Liver (tissue), 9 donors: ENCODE data around the gene CTSE. TPM values are rescaled to one million over a fixed set of nuclear protein-coding genes. Genes with fewer than 3 reads are reported as not detected.

Experiments
- DNase-seq: peaks from one replicate; pipeline ENCODE4 v3.0.0-alpha.2; 2017; ENCODE audit warnings: low spot score
- H3K27ac ChIP-seq, 2 donors: one replicate each; pipeline ENCODE4 v1.7.0; 2013; ENCODE audit warnings: inconsistent platforms in 2 of 2, low read length in 2 of 2, control low read depth in 1 of 2, low read depth in 1 of 2, mild to moderate bottlenecking in 1 of 2
- H3K27me3 ChIP-seq, 4 donors: one replicate each; pipeline versions ENCODE4 v1.6.1 to v1.7.0; 2013; ENCODE audit warnings: low read length in 3 of 4, inconsistent platforms in 1 of 4, mild to moderate bottlenecking in 1 of 4, moderate library complexity in 1 of 4; ENCODE audit not compliant: control insufficient read depth in 4 of 4, insufficient read depth in 4 of 4
- H3K36me3 ChIP-seq, 4 donors: one replicate each; pipeline versions ENCODE4 v1.6.1 to v1.7.0; 2013; ENCODE audit warnings: low read length in 3 of 4, mild to moderate bottlenecking in 3 of 4, low read depth in 1 of 4, moderate library complexity in 1 of 4; ENCODE audit not compliant: control insufficient read depth in 4 of 4, insufficient read depth in 3 of 4
- H3K4me1 ChIP-seq, 4 donors: one replicate each; pipeline versions ENCODE4 v1.6.1 to v1.7.0; 2013; ENCODE audit warnings: low read length in 3 of 4, mild to moderate bottlenecking in 3 of 4, moderate library complexity in 1 of 4; ENCODE audit not compliant: control insufficient read depth in 4 of 4, insufficient read depth in 4 of 4
- H3K4me3 ChIP-seq, 3 donors: one replicate each; pipeline versions ENCODE4 v1.6.1 to v1.7.0; 2013; ENCODE audit warnings: low read length in 3 of 3, control low read depth in 1 of 3, low read depth in 1 of 3, mild to moderate bottlenecking in 1 of 3
- H3K9ac ChIP-seq, 2 donors: one replicate each; pipeline ENCODE4 v1.7.0; 2013; ENCODE audit warnings: low read length in 2 of 2, mild to moderate bottlenecking in 2 of 2, moderate library complexity in 2 of 2, control low read depth in 1 of 2, low read depth in 1 of 2
- H3K9me3 ChIP-seq, 4 donors: one replicate each; pipeline versions ENCODE4 v1.6.1 to v1.7.0; 2013; ENCODE audit warnings: low read length in 3 of 4; ENCODE audit not compliant: control insufficient read depth in 4 of 4
- EGR1 ChIP-seq, 2 donors: IDR thresholded peaks; 2 replicates each; pipeline ENCODE4 v1.6.1; 2016 to 2018; ENCODE audit warnings: antibody characterized with exemption in 2 of 2, low read depth in 2 of 2
- FOXA1 ChIP-seq: IDR thresholded peaks from 2 replicates; pipeline ENCODE4 v1.6.1; 2016; ENCODE audit warnings: antibody characterized with exemption
- FOXA2 ChIP-seq: IDR thresholded peaks from 2 replicates; pipeline ENCODE4 v1.6.1; 2016; ENCODE audit warnings: antibody characterized with exemption
- HNF4A ChIP-seq, 2 donors: conservative IDR thresholded peaks; 2 replicates each; pipeline ENCODE4 v1.6.1; 2016; ENCODE audit warnings: antibody characterized with exemption in 2 of 2, mild to moderate bottlenecking in 2 of 2
- HNF4G ChIP-seq: IDR thresholded peaks from 2 replicates; pipeline ENCODE4 v1.6.1; 2016; ENCODE audit warnings: antibody characterized with exemption
- JUND ChIP-seq, 2 donors: IDR thresholded peaks; 2 replicates each; pipeline ENCODE4 v1.6.1; 2016; ENCODE audit warnings: antibody characterized with exemption in 2 of 2
- MAX ChIP-seq: IDR thresholded peaks from 2 replicates; pipeline ENCODE4 v1.6.1; 2016; ENCODE audit warnings: antibody characterized with exemption
- NR2F2 ChIP-seq: IDR thresholded peaks from 2 replicates; pipeline ENCODE4 v1.6.1; 2016; ENCODE audit warnings: antibody characterized with exemption
- RAD21 ChIP-seq, 2 donors: IDR thresholded peaks; 2 replicates each; pipeline ENCODE4 v1.6.1; 2016; ENCODE audit warnings: antibody characterized with exemption in 2 of 2, mild to moderate bottlenecking in 2 of 2
- REST ChIP-seq: IDR thresholded peaks from 2 replicates; pipeline ENCODE4 v1.6.1; 2016; ENCODE audit warnings: antibody characterized with exemption, mild to moderate bottlenecking
- SP1 ChIP-seq: IDR thresholded peaks from 2 replicates; pipeline ENCODE4 v1.6.1; 2018; ENCODE audit warnings: antibody characterized with exemption, mild to moderate bottlenecking
- TAF1 ChIP-seq: conservative IDR thresholded peaks from 2 replicates; pipeline ENCODE4 v1.6.1; 2016; ENCODE audit warnings: antibody characterized with exemption, mild to moderate bottlenecking
- YY1 ChIP-seq: IDR thresholded peaks from 2 replicates; pipeline ENCODE4 v1.6.1; 2016; ENCODE audit warnings: antibody characterized with exemption, mild to moderate bottlenecking
- ZBTB33 ChIP-seq: IDR thresholded peaks from 2 replicates; pipeline ENCODE4 v1.6.1; 2016; ENCODE audit warnings: antibody characterized with exemption
- WGBS: extraction: QIAGEN DNeasy Blood & Tissue Kit; methylation state at CpG from one replicate; pipeline ENCODE4 v1.1.7; 2013; 5-methylcytosine and 5-hydroxymethylcytosine counted together
- polyA plus RNA-seq, 2 donors: library from polyadenylated mRNA; stranded (reverse) in 1 of 2; unstranded in 1 of 2; fragments of 200-250 nt in 1 of 2; fragments of >200 nt in 1 of 2; fragmentation: Nextera tagmentation in 1 of 2; extraction: Ambion mirVana in 1 of 2; gene quantifications; one replicate each; pipeline versions ENCODE4 v1.2.1 to v1.2.3, GENCODE V29; 2013 to 2015
- total RNA-seq, 2 donors: library from RNA; depleted of rRNA; stranded (reverse); fragments of >200 nt; gene quantifications; one replicate each; pipeline ENCODE4 v1.2.3, GENCODE V29; 2014
- TF ChIP-seq, protein P1 (sequence below): fragments of 150-350 bp; IDR thresholded peaks from 2 replicates; pipeline ENCODE4 v1.5.1; 2017; ENCODE audit warnings: improper control_type of control experiment, low read depth, low read length; ENCODE audit not compliant: missing input control
- TF ChIP-seq, protein P2 (sequence below): IDR thresholded peaks from 2 replicates; pipeline ENCODE4 v1.6.1; 2016; ENCODE audit warnings: antibody characterized with exemption
- donor health status: healthy.
- donor health status: healthy.
- donor health status: healthy.
- donor health status: healthy.
- donor health status: healthy.

The CTSE gene
- total and polyA plus RNA-seq, 4 donors = under 0.01 to 32.8 (median 0.06) TPM

DNA sequence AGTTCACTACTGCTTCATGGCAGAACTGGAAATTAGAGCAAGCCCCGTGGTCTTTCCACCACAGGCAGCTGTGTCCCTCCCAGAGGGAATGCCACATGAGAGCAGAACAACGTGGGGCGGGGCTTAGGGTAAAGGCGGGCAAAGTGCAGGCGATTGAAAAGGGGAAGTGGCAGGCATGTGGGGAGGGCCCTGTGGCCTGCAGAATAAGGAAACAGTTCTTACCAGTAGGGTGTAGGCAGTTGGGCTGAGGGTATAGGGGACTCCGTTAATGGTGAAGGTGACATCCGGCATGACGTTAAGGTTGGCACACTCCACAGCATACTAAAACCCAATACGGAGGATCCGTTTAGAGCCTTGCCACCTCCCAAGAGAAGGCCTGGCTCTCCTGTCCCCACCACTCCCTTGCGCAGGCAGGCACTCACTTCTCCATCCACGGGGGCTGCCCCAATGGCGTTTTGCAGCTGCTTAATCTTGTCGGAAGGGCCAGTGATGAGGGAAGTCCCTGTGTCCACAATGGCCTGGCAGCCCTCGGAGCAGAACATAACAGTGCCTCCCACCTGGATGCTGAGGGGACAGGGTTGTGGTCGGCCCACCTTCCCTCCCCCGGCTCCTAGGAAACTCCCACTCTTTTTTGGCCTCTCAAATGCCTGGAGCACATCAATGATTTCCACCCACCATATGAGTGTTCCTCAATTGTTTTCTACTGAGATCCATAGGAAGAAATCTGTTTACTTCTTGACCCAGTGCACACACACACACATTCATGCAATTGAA lies 11.4 kb downstream of the CTSE start:
- no peaks in the 10 kb centered on the region for H3K36me3 ChIP-seq
- H3K27ac ChIP-seq = no peak overlapping the region
- H3K9ac ChIP-seq = no peak overlapping the region
- 70% methylated on average over 17 of the region's 17 CpGs for WGBS
- TF ChIP-seq REST (no peak), FOXA1 (no peak), RAD21 (IDR thresholded peaks at IDR 0.05) (no peak), JUND (IDR thresholded peaks at IDR 0.05) (no peak), EGR1 (IDR thresholded peaks at IDR 0.05; ENCODE audit: low read depth in 2 of 2) (no peak), FOXA2 (no peak), MAX (no peak), ZBTB33 (no peak)
- no peaks in the 10 kb centered on the region for H3K9me3 ChIP-seq
- H3K4me1 ChIP-seq = no peaks in the 10 kb centered on the region
- DNase-seq = peak; percentile 58
- H3K27me3 ChIP-seq = no peaks in the 10 kb centered on the region
- no peak overlapping the region for H3K4me3 ChIP-seq

DNA sequence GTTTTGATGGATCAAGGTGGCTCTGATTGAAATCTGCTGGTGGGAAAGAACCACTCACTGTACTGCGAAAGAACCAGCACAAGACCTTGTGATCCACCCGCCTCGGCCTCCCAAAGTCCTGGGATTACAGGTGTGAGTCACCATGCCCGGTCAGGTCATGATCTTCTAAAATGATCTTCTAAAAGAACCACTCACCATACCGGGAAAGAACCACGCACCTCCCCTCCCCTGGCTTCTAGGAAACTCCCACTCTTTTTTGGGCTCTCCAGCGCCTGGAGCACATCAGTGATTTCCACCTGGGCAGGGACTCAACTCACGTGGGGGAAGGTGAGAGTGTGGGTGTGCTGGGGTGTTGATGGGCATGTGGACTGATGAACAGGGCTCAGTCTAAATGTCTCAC lies 12.6 kb downstream of the CTSE start:
- 93% methylated on average over 8 of the region's 8 CpGs for whole genome bisulfite sequencing
- H3K4me1 ChIP-seq = no peaks in the 10 kb centered on the region
- no peak overlapping the region for H3K9ac ChIP-seq
- H3K27ac ChIP-seq = no peak overlapping the region
- H3K4me3 ChIP-seq = no peak overlapping the region
- no peaks in the 10 kb centered on the region for H3K9me3 ChIP-seq
- H3K36me3 ChIP-seq = no peaks in the 10 kb centered on the region
- no peak for DNase-seq
- no peaks in the 10 kb centered on the region for H3K27me3 ChIP-seq
- no peak for TF ChIP-seq YY1
- TF ChIP-seq MAX = no peak
- TF ChIP-seq TAF1 = no peak
- no peak for TF ChIP-seq HNF4G
- no peak for TF ChIP-seq REST
- no peak for TF ChIP-seq NR2F2
- TF ChIP-seq FOXA1 = no peak
- TF ChIP-seq JUND (IDR thresholded peaks at IDR 0.05) = no peak
- TF ChIP-seq, protein P1, sequence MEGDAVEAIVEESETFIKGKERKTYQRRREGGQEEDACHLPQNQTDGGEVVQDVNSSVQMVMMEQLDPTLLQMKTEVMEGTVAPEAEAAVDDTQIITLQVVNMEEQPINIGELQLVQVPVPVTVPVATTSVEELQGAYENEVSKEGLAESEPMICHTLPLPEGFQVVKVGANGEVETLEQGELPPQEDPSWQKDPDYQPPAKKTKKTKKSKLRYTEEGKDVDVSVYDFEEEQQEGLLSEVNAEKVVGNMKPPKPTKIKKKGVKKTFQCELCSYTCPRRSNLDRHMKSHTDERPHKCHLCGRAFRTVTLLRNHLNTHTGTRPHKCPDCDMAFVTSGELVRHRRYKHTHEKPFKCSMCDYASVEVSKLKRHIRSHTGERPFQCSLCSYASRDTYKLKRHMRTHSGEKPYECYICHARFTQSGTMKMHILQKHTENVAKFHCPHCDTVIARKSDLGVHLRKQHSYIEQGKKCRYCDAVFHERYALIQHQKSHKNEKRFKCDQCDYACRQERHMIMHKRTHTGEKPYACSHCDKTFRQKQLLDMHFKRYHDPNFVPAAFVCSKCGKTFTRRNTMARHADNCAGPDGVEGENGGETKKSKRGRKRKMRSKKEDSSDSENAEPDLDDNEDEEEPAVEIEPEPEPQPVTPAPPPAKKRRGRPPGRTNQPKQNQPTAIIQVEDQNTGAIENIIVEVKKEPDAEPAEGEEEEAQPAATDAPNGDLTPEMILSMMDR = no peak
- TF ChIP-seq, protein P2, sequence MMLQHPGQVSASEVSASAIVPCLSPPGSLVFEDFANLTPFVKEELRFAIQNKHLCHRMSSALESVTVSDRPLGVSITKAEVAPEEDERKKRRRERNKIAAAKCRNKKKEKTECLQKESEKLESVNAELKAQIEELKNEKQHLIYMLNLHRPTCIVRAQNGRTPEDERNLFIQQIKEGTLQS = no peak
- no peak for TF ChIP-seq SP1
- no peak for TF ChIP-seq FOXA2
- no peak for TF ChIP-seq RAD21 (IDR thresholded peaks at IDR 0.05)
- no peak for TF ChIP-seq EGR1 (IDR thresholded peaks at IDR 0.05; ENCODE audit: low read depth in 2 of 2)
- TF ChIP-seq HNF4A (conservative IDR thresholded peaks at IDR 0.05) = no peak
